CD14-positive monocyte (primary cell): ENCODE results near the gene GRID1. TPM values are rescaled to one million over a fixed set of nuclear protein-coding genes. Genes with fewer than 3 reads are reported as not detected.

ENCODE experiments used
- DNase-seq, 3 donors: peaks; one replicate each; pipeline ENCODE4 v3.0.0-alpha.2; 2011 to 2022
- H2AFZ ChIP-seq: 2 replicates; pipeline ENCODE4 v1.6.0; 2012; ENCODE audit warnings: mild to moderate bottlenecking, low read depth, low read length, inconsistent platforms; ENCODE audit not compliant: insufficient read depth, poor library complexity, severe bottlenecking
- H3K27ac ChIP-seq, 2 donors: 1 replicate in 1 of 2; 2 replicates in 1 of 2; pipeline ENCODE4 v1.5.1; 2012 to 2013; ENCODE audit warnings: low read length in 2 of 2, control low read depth in 1 of 2, inconsistent platforms in 1 of 2, low read depth in 1 of 2, mild to moderate bottlenecking in 1 of 2
- H3K27me3 ChIP-seq, 2 donors: one replicate each; pipeline versions ENCODE4 v1.6.0 to v1.6.1; 2011 to 2013; ENCODE audit warnings: low read length in 2 of 2; ENCODE audit not compliant: control insufficient read depth in 2 of 2, insufficient read depth in 2 of 2
- H3K36me3 ChIP-seq, 2 donors: replicated peaks in 1 of 2; 1 replicate in 1 of 2; 2 replicates in 1 of 2; pipeline versions ENCODE4 v1.5.1 to v1.6.1; 2012 to 2013; ENCODE audit warnings: low read length in 2 of 2, control low read depth in 1 of 2, inconsistent platforms in 1 of 2, mild to moderate bottlenecking in 1 of 2; ENCODE audit not compliant: insufficient read depth in 2 of 2, control insufficient read depth in 1 of 2
- H3K4me1 ChIP-seq, 2 donors: 1 replicate in 1 of 2; 2 replicates in 1 of 2; pipeline versions ENCODE4 v1.5.1 to v1.6.1; 2012 to 2013; ENCODE audit warnings: low read length in 2 of 2, control low read depth in 1 of 2, inconsistent platforms in 1 of 2, mild to moderate bottlenecking in 1 of 2, moderate library complexity in 1 of 2; ENCODE audit not compliant: insufficient read depth in 2 of 2, control insufficient read depth in 1 of 2
- H3K4me2 ChIP-seq: replicated peaks from 2 replicates; pipeline ENCODE3; 2012; ENCODE audit warnings: low read length, moderate library complexity, mild to moderate bottlenecking; ENCODE audit not compliant: poor library complexity, severe bottlenecking; ENCODE audit errors: extremely low read depth
- H3K4me3 ChIP-seq, 3 experiments: fragments of 200-600 bp in 1 of 3; sonication (generic) in 1 of 3; replicated peaks in 1 of 3; 1 replicate in 2 of 3; 2 replicates in 1 of 3; pipeline ENCODE4 v1.5.1; 2011 to 2013; ENCODE audit warnings: low read length in 3 of 3, mild to moderate bottlenecking in 3 of 3, control low read depth in 2 of 3, low read depth in 2 of 3, inconsistent platforms in 1 of 3, moderate library complexity in 1 of 3
- H3K79me2 ChIP-seq: 2 replicates; pipeline ENCODE4 v1.6.0; 2012; ENCODE audit warnings: mild to moderate bottlenecking, control low read depth, inconsistent platforms, low read length, moderate library complexity; ENCODE audit not compliant: insufficient read depth
- H3K9ac ChIP-seq: 2 replicates; pipeline ENCODE4 v1.6.0; 2017; ENCODE audit warnings: low read length, mild to moderate bottlenecking; ENCODE audit not compliant: insufficient read depth, poor library complexity, severe bottlenecking
- H3K9me3 ChIP-seq, 2 donors: replicated peaks in 1 of 2; 1 replicate in 1 of 2; 2 replicates in 1 of 2; pipeline versions ENCODE4 v1.5.1 to v1.6.1; 2012 to 2013; ENCODE audit warnings: low read length in 2 of 2, control low read depth in 1 of 2; ENCODE audit not compliant: control insufficient read depth in 1 of 2, insufficient read depth in 1 of 2
- H4K20me1 ChIP-seq: 2 replicates; pipeline ENCODE4 v1.6.0; 2012; ENCODE audit warnings: mild to moderate bottlenecking, low read length, control low read depth, moderate library complexity; ENCODE audit not compliant: insufficient read depth
- H3K27ac Mint-ChIP-seq, 7 donors: one replicate each; pipeline ENCODE4 v1.8.0; 2020; ENCODE audit warnings: mild to moderate bottlenecking in 7 of 7, mixed read lengths in 7 of 7, moderate library complexity in 6 of 7, inconsistent platforms in 2 of 7
- H3K27me3 Mint-ChIP-seq, 3 donors: one replicate each; pipeline ENCODE4 v1.8.0; 2021 to 2022; ENCODE audit warnings: low read depth in 3 of 3, mild to moderate bottlenecking in 3 of 3, mixed read lengths in 3 of 3, moderate library complexity in 3 of 3, inconsistent platforms in 1 of 3
- H3K36me3 Mint-ChIP-seq, 2 donors: one replicate each; pipeline ENCODE4 v1.8.0; 2020; ENCODE audit warnings: mixed read lengths in 2 of 2, inconsistent platforms in 1 of 2, mild to moderate bottlenecking in 1 of 2
- H3K4me1 Mint-ChIP-seq: one replicate; pipeline ENCODE4 v1.8.0; 2020; ENCODE audit warnings: mild to moderate bottlenecking, mixed read lengths
- H3K4me3 Mint-ChIP-seq, 2 donors: one replicate each; pipeline ENCODE4 v1.8.0; 2020; ENCODE audit warnings: mild to moderate bottlenecking in 2 of 2, mixed read lengths in 2 of 2, moderate library complexity in 1 of 2
- H3K9me3 Mint-ChIP-seq, 7 donors: one replicate each; pipeline ENCODE4 v1.8.0; 2020 to 2022; ENCODE audit warnings: mixed read lengths in 7 of 7, mild to moderate bottlenecking in 6 of 7, moderate library complexity in 6 of 7, inconsistent platforms in 2 of 7
- CTCF ChIP-seq: fragments of 200-600 bp; IDR thresholded peaks from one replicate; pipeline ENCODE4 v1.8.0; 2022; ENCODE audit warnings: antibody characterized with exemption, mild to moderate bottlenecking
- WGBS: methylation state at CpG from one replicate; pipeline ENCODE4 v1.1.5; 2013; ENCODE audit warnings: missing lambda C conversion rate; ENCODE audit not compliant: insufficient coverage; 5-methylcytosine and 5-hydroxymethylcytosine counted together
- intact Hi-C, 2 donors: fragments of 100-400 bp; cut with micrococcal nuclease; formaldehyde crosslinking; loops; one replicate each; pipeline versions ENCODE4 v1.15.0 to v1.15.1; 2023
- polyA plus RNA-seq, 3 donors: library from polyadenylated mRNA; depleted of rRNA in 1 of 3; unstranded in 2 of 3; stranded (reverse) in 1 of 3; fragments of 300-500 nt in 2 of 3; fragments of >200 nt in 1 of 3; fragmentation: Illumina TruSeq in 2 of 3; gene quantifications; 1 replicate in 2 of 3; 2 replicates in 1 of 3; pipeline ENCODE4 v1.2.3, GENCODE V29; 2012 to 2021

Gene GRID1
- polyA plus RNA-seq, 3 donors = not detected

GRCh38 chr10:86299562-86299961 lies 67.0 kb downstream of the GRID1 start:
- H3K27me3 ChIP-seq = no peaks in the 10 kb centered on the region
- H3K27ac ChIP-seq = no peak overlapping the region
- H3K36me3 ChIP-seq = no peaks in the 10 kb centered on the region
- no peaks in the 10 kb centered on the region for H3K79me2 ChIP-seq
- no peak for TF ChIP-seq CTCF
- no peaks in the 10 kb centered on the region for H4K20me1 ChIP-seq
- H2AFZ ChIP-seq = no peak overlapping the region
- Mint-ChIP-seq H3K9me3 (no peaks in the 10 kb centered on the region), H3K27me3 (peaks cover 2 to 9% (median 7%) of the 10 kb centered on the region in 3 donors), H3K27ac (no peak overlapping the region), H3K36me3 (no peaks in the 10 kb centered on the region), H3K4me1 (no peaks in the 10 kb centered on the region), H3K4me3 (no peak overlapping the region)
- DNase-seq = no peak
- no peak overlapping the region for H3K4me3 ChIP-seq
- H3K9ac ChIP-seq = no peak overlapping the region
- WGBS = 63% methylated on average over 1 of the region's 3 CpGs
- intact Hi-C loops = no loop called here
- no peaks in the 10 kb centered on the region for H3K4me1 ChIP-seq
- no peak overlapping the region for H3K4me2 ChIP-seq
- no peaks in the 10 kb centered on the region for H3K9me3 ChIP-seq

- H3K9ac ChIP-seq = no peak overlapping the region
- Mint-ChIP-seq H3K4me3 (no peak overlapping the region), H3K27ac (no peak overlapping the region), H3K36me3 (no peaks in the 10 kb centered on the region), H3K9me3 (no peaks in the 10 kb centered on the region), H3K27me3 (peaks cover 2 to 7% (median 7%) of the 10 kb centered on the region in 3 donors), H3K4me1 (no peaks in the 10 kb centered on the region)
- no peak overlapping the region for H3K4me3 ChIP-seq
- no peaks in the 10 kb centered on the region for H4K20me1 ChIP-seq
- no peaks in the 10 kb centered on the region for H3K36me3 ChIP-seq
- no peak overlapping the region for H3K27ac ChIP-seq
- no peaks in the 10 kb centered on the region for H3K27me3 ChIP-seq
- no peak for DNase-seq
- H3K79me2 ChIP-seq = no peaks in the 10 kb centered on the region
- H3K9me3 ChIP-seq = no peaks in the 10 kb centered on the region
- no peak overlapping the region for H3K4me2 ChIP-seq
- no peak overlapping the region for H2AFZ ChIP-seq
- intact Hi-C loops = no loop called here
- 40% methylated on average over 3 of the region's 9 CpGs for WGBS
- H3K4me1 ChIP-seq = no peaks in the 10 kb centered on the region
- no peak for TF ChIP-seq CTCF
These were observed 68.0 kb downstream of the GRID1 start for GRCh38 chr10:86298501-86299001.
